IMR-90 (cell line): Measurements from ENCODE around the gene SOX6. TPM values are rescaled to one million over a fixed set of nuclear protein-coding genes. Genes with fewer than 3 reads are reported as not detected.

ENCODE experiments used
- ATAC-seq: fragments of 200-7000 bp; cut with Tn5 transposase; 2 replicates; pipeline ENCODE4 v1.9.1; 2020; ENCODE audit warnings: low read depth, mild to moderate bottlenecking, moderate library complexity
- BruUV-seq: library from RNA; stranded (reverse); fragments of 400-500 nt; replicated peaks from 2 replicates; lab custom pipeline; 2021; lab: Mats Ljungman, UMichigan
- CTCF ChIA-PET: fragments of 300-600 bp; formaldehyde crosslinking; extraction: SDS; loops from one replicate; lab custom pipeline; 2021; ENCODE audit warnings: antibody characterized with exemption; lab: Yijun Ruan, JAX
- POLR2A ChIA-PET: fragments of 300-600 bp; sonication (Branson Sonifier 250); formaldehyde crosslinking; loops from one replicate; lab custom pipeline; 2022; ENCODE audit warnings: antibody characterized with exemption; ENCODE audit not compliant: unreplicated experiment; lab: Charles Lee
- DNase-seq: peaks from one replicate; pipeline ENCODE4 v3.0.0; 2013
- H2AFZ ChIP-seq: replicated peaks from 2 replicates; pipeline ENCODE3; 2013; ENCODE audit warnings: low read length, mild to moderate bottlenecking; ENCODE audit not compliant: poor library complexity
- H2AK5ac ChIP-seq: 2 replicates; pipeline ENCODE4 v1.6.1; 2013; ENCODE audit warnings: low read depth, low read length, inconsistent platforms
- H2AK9ac ChIP-seq: replicated peaks from 2 replicates; pipeline ENCODE3; 2013; ENCODE audit warnings: mild to moderate bottlenecking, low read depth, low read length, moderate library complexity; ENCODE audit not compliant: poor library complexity
- H2BK120ac ChIP-seq: 2 replicates; pipeline ENCODE4 v1.6.1; 2013; ENCODE audit warnings: low read depth, low read length, inconsistent platforms
- H2BK15ac ChIP-seq: 3 replicates; pipeline ENCODE4 v1.6.1; 2013; ENCODE audit warnings: low read depth, low read length, inconsistent platforms
- H2BK20ac ChIP-seq: 2 replicates; pipeline ENCODE4 v1.6.1; 2013; ENCODE audit warnings: low read depth, mild to moderate bottlenecking, inconsistent platforms, low read length, moderate library complexity
- H2BK5ac ChIP-seq: 2 replicates; pipeline ENCODE4 v1.6.1; 2013; ENCODE audit warnings: mild to moderate bottlenecking, low read depth, low read length, inconsistent platforms; ENCODE audit not compliant: poor library complexity, severe bottlenecking
- H3K14ac ChIP-seq: replicated peaks from 2 replicates; pipeline ENCODE4 v1.6.1; 2013; ENCODE audit warnings: low read depth, low read length, inconsistent platforms
- H3K18ac ChIP-seq: 2 replicates; pipeline ENCODE4 v1.6.1; 2013; ENCODE audit warnings: low read depth, low read length, control low read depth
- H3K23ac ChIP-seq: 2 replicates; pipeline ENCODE4 v1.6.1; 2013; ENCODE audit warnings: low read depth, low read length, inconsistent platforms
- H3K27ac ChIP-seq: 2 replicates; pipeline ENCODE4 v1.5.1; 2013; ENCODE audit warnings: mild to moderate bottlenecking, control low read depth, low read length; ENCODE audit not compliant: insufficient read depth
- H3K27me3 ChIP-seq: 2 replicates; pipeline ENCODE4 v1.6.1; 2013; ENCODE audit warnings: low read length; ENCODE audit not compliant: control insufficient read depth, insufficient read depth
- H3K36me3 ChIP-seq: 2 replicates; pipeline ENCODE4 v1.6.1; 2013; ENCODE audit warnings: low read length, mixed read lengths; ENCODE audit not compliant: control insufficient read depth, insufficient read depth
- H3K4ac ChIP-seq: 2 replicates; pipeline ENCODE4 v1.6.1; 2013; ENCODE audit warnings: low read depth, low read length, inconsistent platforms
- H3K4me1 ChIP-seq: 2 replicates; pipeline ENCODE4 v1.6.1; 2013; ENCODE audit warnings: low read length, mixed read lengths; ENCODE audit not compliant: control insufficient read depth, insufficient read depth
- H3K4me2 ChIP-seq: 2 replicates; pipeline ENCODE4 v1.6.1; 2013; ENCODE audit warnings: low read depth, mild to moderate bottlenecking, control low read depth, low read length, moderate library complexity
- H3K4me3 ChIP-seq: 2 replicates; pipeline ENCODE4 v1.5.1; 2013; ENCODE audit warnings: low read depth, mild to moderate bottlenecking, control low read depth, low read length, moderate library complexity; ENCODE audit not compliant: insufficient read depth
- H3K56ac ChIP-seq: 2 replicates; pipeline ENCODE4 v1.6.1; 2013; ENCODE audit warnings: low read length, inconsistent platforms; ENCODE audit not compliant: insufficient read depth; ENCODE audit errors: extremely low read depth
- H3K79me1 ChIP-seq, 2 experiments: 2 replicates each; pipeline ENCODE4 v1.6.1; 2013; ENCODE audit warnings: low read length in 2 of 2, inconsistent platforms in 1 of 2, low read depth in 1 of 2
- H3K9ac ChIP-seq: 2 replicates; pipeline ENCODE4 v1.6.1; 2013; ENCODE audit warnings: low read depth, low read length, control low read depth
- H3K9me1 ChIP-seq: 2 replicates; pipeline ENCODE4 v1.6.1; 2013; ENCODE audit warnings: low read length, inconsistent platforms; ENCODE audit not compliant: insufficient read depth
- H3K9me3 ChIP-seq: 2 replicates; pipeline ENCODE4 v1.6.1; 2013; ENCODE audit warnings: low read length; ENCODE audit not compliant: control insufficient read depth, insufficient read depth
- H4K20me1 ChIP-seq: 2 replicates; pipeline ENCODE4 v1.6.1; 2013; ENCODE audit warnings: low read length, inconsistent platforms; ENCODE audit not compliant: insufficient read depth
- H4K5ac ChIP-seq: 2 replicates; pipeline ENCODE4 v1.6.1; 2013; ENCODE audit warnings: mild to moderate bottlenecking, low read depth, low read length, control low read depth
- H4K8ac ChIP-seq, 2 experiments: 2 replicates each; pipeline ENCODE4 v1.6.1; 2013; ENCODE audit warnings: low read depth in 2 of 2, low read length in 2 of 2, control low read depth in 1 of 2, inconsistent platforms in 1 of 2
- H4K91ac ChIP-seq: 2 replicates; pipeline ENCODE4 v1.6.1; 2013; ENCODE audit warnings: low read depth, low read length, inconsistent platforms; ENCODE audit not compliant: insufficient read depth
- BHLHE40 ChIP-seq: fragments of 150-350 bp; IDR thresholded peaks from 2 replicates; pipeline ENCODE4 v1.6.1; 2016; ENCODE audit warnings: mild to moderate bottlenecking, low read depth, low read length
- CEBPB ChIP-seq: IDR thresholded peaks from 2 replicates; pipeline ENCODE4 v1.6.1; 2012; ENCODE audit warnings: low read depth, low read length, improper control_type of control experiment
- CHD1 ChIP-seq: IDR thresholded peaks from 2 replicates; pipeline ENCODE4 v1.6.1; 2012; ENCODE audit warnings: low read depth, low read length, improper control_type of control experiment
- CTCF ChIP-seq: conservative IDR thresholded peaks from 2 replicates; pipeline ENCODE4 v1.5.1; 2012; ENCODE audit warnings: mild to moderate bottlenecking, low read depth, low read length, improper control_type of control experiment
- ELK1 ChIP-seq: fragments of 150-350 bp; IDR thresholded peaks from 2 replicates; pipeline ENCODE4 v1.6.1; 2016; ENCODE audit warnings: low read depth, mild to moderate bottlenecking, low read length, moderate library complexity, borderline replicate concordance
- MAFK ChIP-seq: IDR thresholded peaks from 2 replicates; pipeline ENCODE4 v1.6.1; 2012; ENCODE audit warnings: low read depth, low read length, improper control_type of control experiment
- MAZ ChIP-seq: IDR thresholded peaks from 2 replicates; pipeline ENCODE4 v1.6.1; 2012; ENCODE audit warnings: low read depth, mild to moderate bottlenecking, low read length, improper control_type of control experiment, moderate library complexity, borderline replicate concordance
- MXI1 ChIP-seq: IDR thresholded peaks from 2 replicates; pipeline ENCODE4 v1.6.1; 2012; ENCODE audit warnings: low read depth, mild to moderate bottlenecking, low read length, moderate library complexity, borderline replicate concordance
- POLR2A ChIP-seq: IDR thresholded peaks from 2 replicates; pipeline ENCODE4 v1.6.1; 2012; ENCODE audit warnings: mild to moderate bottlenecking, low read depth, low read length
- RAD21 ChIP-seq: IDR thresholded peaks from 2 replicates; pipeline ENCODE4 v1.6.1; 2012; ENCODE audit warnings: low read length, improper control_type of control experiment
- RCOR1 ChIP-seq: IDR thresholded peaks from 2 replicates; pipeline ENCODE4 v1.6.1; 2012; ENCODE audit warnings: mild to moderate bottlenecking, low read length, improper control_type of control experiment; ENCODE audit not compliant: insufficient replicate concordance
- RFX5 ChIP-seq: IDR thresholded peaks from 2 replicates; pipeline ENCODE4 v1.8.0; 2012; ENCODE audit warnings: low read depth, mild to moderate bottlenecking, low read length, moderate library complexity
- SMC3 ChIP-seq: fragments of 150-350 bp; IDR thresholded peaks from 2 replicates; pipeline ENCODE4 v1.6.1; 2016; ENCODE audit warnings: low read depth, mild to moderate bottlenecking, antibody characterized with exemption, low read length, moderate library complexity
- USF2 ChIP-seq: fragments of 150-350 bp; IDR thresholded peaks from 2 replicates; pipeline ENCODE4 v1.6.1; 2017; ENCODE audit warnings: mild to moderate bottlenecking, antibody characterized with exemption, low read length, low read depth
- WGBS, 2 experiments: methylation state at CpG; one replicate each; pipeline versions ENCODE4 v1.1.5 to v1.1.7; 2013; ENCODE audit warnings: missing lambda C conversion rate in 2 of 2; ENCODE audit not compliant: insufficient read length in 1 of 2; ENCODE audit errors: extremely low coverage in 2 of 2; 5-methylcytosine and 5-hydroxymethylcytosine counted together
- dilution Hi-C: fragments of 300-500 bp; cut with HindIII; formaldehyde crosslinking; loops from one replicate; pipeline ENCODE4 v1.14.3; 2018; ENCODE audit warnings: low sequenced_read_pairs; ENCODE audit not compliant: unreplicated experiment
- in situ Hi-C: fragments of 300-500 bp; cut with MboI; formaldehyde crosslinking; loops from 3 replicates; pipeline ENCODE4 v1.14.3; 2019; ENCODE audit warnings: low sequenced_read_pairs, inconsistent platforms, mixed read lengths
- intact Hi-C: fragments of 100-400 bp; cut with micrococcal nuclease; formaldehyde crosslinking; loops from 2 replicates; pipeline ENCODE4 v1.10.0; 2022
- polyA plus RNA-seq, 3 experiments: library from polyadenylated mRNA; depleted of rRNA; stranded (reverse); fragments of >200 nt; gene quantifications; 2 replicates each; pipeline ENCODE4 v1.2.3, GENCODE V29; 2012; ENCODE audit warnings: low replicate concordance in 1 of 3
- total RNA-seq: library from RNA; depleted of rRNA; stranded (reverse); fragments of >200 nt; gene quantifications from 2 replicates; pipeline ENCODE4 v1.2.3, GENCODE V29; 2012

The SOX6 gene
- total and polyA plus RNA-seq, 2 of the 4 experiments (the other 2 are of a cell fraction) = 1.7 to 7.7 TPM

DNA sequence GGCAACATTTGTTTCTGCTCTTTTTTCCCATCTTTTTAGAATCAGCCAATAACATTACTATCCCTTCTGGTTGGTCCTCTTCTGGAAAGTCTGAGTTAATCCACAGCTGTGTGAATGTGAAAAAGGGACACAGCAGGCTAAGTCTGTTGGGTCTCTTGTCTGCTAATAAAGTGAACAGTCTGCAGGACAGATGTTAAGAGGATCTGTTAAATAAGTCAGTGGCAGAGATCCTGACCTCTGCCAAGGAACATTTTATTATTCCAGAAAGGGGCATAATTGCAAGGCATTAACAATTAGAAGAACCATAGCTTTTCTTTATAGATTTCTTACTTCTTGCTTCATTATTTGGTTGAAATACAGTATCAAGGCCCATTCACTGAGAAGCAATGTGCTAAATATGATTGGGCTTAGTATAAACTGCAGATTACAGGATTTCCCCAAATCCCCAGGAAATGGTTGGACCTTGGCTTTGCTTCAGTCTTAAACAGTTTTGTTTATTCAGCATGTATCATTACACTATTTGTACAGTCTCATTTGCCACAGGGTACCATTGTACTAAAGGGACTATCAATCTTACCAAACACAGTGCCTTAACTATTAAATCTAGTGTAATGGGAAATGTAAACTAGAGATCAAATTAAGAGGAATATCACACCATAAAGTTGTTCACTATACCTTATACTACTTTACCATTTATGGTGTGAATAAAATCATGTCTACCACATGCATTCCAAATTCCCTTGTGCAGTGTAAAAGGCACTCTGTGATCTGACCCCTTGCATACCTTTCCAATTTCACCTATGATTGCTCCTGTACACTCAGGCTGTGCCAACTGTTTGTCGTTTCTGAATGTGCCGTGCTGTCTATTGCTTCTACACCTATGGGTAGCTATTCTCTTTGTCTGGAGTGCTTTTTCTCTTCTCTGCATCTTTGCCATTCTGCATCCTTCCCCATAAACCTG, 274.0 kb downstream of the SOX6 start:
- Histone ChIP-seq H4K20me1 (no peaks in the 10 kb centered on the region), H2AK5ac (no peak overlapping the region), H3K4ac (no peak overlapping the region), H3K9me1 (no peaks in the 10 kb centered on the region), H4K91ac (no peak overlapping the region), H2BK5ac (no peak overlapping the region), H3K27me3 (no peaks in the 10 kb centered on the region), H4K5ac (no peak overlapping the region), H3K9me3 (no peaks in the 10 kb centered on the region), H3K27ac (no peak overlapping the region), H2AK9ac (no peak overlapping the region), H3K36me3 (no peaks in the 10 kb centered on the region), H2BK120ac (no peak overlapping the region), H3K79me1 (no peaks in the 10 kb centered on the region), H3K18ac (no peak overlapping the region), H3K23ac (no peak overlapping the region), H3K9ac (no peak overlapping the region), H3K4me3 (no peak overlapping the region), H2AFZ (no peak overlapping the region), H3K14ac (no peak overlapping the region), H4K8ac (no peak overlapping the region), H2BK20ac (no peak overlapping the region), H3K56ac (no peak overlapping the region), H2BK15ac (no peak overlapping the region), H3K4me1 (no peaks in the 10 kb centered on the region), H3K4me2 (no peak overlapping the region)
- POLR2A ChIA-PET = no interaction called here
- dilution Hi-C loops = no loop called here
- peak; percentile 13 for DNase-seq
- in situ Hi-C loops = no loop called here
- CTCF ChIA-PET = interaction anchor here (0.5 kb wide), 1 partner anchor 1624 kb away, joined by 3 read pairs; no protein-coding TSS in a partner anchor
- ATAC-seq = peak; percentile 37
- intact Hi-C loops = no loop called here
- no TSS peak for BruUV-seq
- no CpG with 5 or more reads among the region's 2 CpGs for whole genome bisulfite sequencing, 2 experiments
- TF ChIP-seq POLR2A (no peak), ELK1 (no peak), RCOR1 (no peak), USF2 (no peak), MXI1 (no peak), MAZ (no peak), CTCF (no peak), CEBPB (no peak), BHLHE40 (no peak), RAD21 (no peak), CHD1 (no peak), MAFK (no peak), SMC3 (no peak), RFX5 (no peak)
